Panc1 (cell line): Measurements from ENCODE around the gene PCDH15.

Source experiments
- POLR2AphosphoS5 ChIP-seq: IDR thresholded peaks from 2 replicates; pipeline ENCODE4 v1.6.1; 2012; ENCODE audit warnings: mild to moderate bottlenecking, low read depth, low read length, moderate library complexity
- TF ChIP-seq, protein P1 (sequence below): fragments of 450-650 bp; IDR thresholded peaks from 2 replicates; pipeline ENCODE4 v1.5.1; 2017; ENCODE audit warnings: mild to moderate bottlenecking

DNA sequence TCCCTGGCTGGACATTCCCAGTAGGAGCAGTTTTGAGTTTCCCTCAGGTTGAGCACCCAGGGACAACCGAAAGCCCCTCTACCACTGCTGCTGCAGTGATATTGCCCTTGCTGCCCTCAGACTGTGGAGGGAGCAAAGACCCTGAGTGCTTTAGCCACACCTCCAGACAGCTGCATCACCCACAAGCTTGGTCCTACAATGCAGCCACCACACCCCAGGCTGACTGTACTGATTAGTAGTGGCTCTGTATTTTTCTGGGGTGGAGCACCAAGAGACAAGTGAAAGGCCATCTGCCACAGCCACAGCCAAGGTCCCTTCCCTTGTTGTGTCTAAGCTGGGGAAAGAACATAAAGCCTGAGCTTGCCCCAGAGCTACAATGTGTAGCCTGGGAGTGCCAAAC is 789.9 kb downstream of the PCDH15 start:
- TF ChIP-seq POLR2AphosphoS5 = no peak
- TF ChIP-seq, protein P1, sequence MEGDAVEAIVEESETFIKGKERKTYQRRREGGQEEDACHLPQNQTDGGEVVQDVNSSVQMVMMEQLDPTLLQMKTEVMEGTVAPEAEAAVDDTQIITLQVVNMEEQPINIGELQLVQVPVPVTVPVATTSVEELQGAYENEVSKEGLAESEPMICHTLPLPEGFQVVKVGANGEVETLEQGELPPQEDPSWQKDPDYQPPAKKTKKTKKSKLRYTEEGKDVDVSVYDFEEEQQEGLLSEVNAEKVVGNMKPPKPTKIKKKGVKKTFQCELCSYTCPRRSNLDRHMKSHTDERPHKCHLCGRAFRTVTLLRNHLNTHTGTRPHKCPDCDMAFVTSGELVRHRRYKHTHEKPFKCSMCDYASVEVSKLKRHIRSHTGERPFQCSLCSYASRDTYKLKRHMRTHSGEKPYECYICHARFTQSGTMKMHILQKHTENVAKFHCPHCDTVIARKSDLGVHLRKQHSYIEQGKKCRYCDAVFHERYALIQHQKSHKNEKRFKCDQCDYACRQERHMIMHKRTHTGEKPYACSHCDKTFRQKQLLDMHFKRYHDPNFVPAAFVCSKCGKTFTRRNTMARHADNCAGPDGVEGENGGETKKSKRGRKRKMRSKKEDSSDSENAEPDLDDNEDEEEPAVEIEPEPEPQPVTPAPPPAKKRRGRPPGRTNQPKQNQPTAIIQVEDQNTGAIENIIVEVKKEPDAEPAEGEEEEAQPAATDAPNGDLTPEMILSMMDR = no peak
